ENCODE measurements around the gene GABPB1.
"Not testable (repeated sequence)": the region's sequence is repeated elsewhere in the genome, so short reads cannot be mapped to it uniquely, and the experiment has no call there.

GABPB1 gene

DNA sequence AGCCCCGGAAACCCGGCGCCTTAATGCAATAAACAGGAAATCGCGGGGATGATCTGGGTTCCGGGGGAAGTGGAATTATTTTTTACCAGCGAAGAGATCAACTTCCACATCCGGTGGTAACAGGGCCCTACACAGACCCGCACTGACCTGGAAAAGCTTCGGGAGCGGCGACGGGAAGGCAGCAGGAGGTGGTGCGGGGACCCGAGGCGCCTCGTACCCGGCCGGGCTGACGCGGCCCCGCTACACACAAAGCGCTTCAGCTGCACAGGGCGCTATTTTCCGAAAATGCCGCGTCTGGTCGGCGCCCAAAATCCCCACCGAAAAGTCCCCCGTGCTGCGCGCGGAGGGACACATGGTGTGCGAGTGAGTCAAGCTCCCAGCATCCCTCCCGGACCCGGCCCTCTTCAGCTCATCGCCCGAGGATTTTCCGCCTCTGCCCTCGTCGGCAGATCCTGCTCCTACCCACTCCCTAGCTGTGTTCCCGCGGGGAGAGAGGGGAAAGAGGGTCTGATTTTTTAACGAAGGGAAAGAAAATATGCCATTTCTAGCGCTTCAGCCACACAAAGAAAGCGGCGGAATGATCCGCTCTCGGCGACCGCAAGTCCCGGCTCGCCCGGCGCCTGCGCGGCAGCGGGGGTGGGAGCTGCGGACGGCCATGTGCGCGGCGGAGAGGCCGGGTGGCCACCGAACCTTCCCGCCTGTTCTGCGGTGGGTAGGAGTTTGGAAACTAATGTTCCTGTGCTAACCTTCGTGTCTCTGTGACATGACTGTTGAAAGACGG, at the start of gene GABPB1:
GABPB1 (minus strand) TSS at position 361 of the 781 bp plus-strand sequence. CDS start 45,400 bp downstream, outside the sequence.
- DNase-seq, result peak; percentile 91

DNA sequence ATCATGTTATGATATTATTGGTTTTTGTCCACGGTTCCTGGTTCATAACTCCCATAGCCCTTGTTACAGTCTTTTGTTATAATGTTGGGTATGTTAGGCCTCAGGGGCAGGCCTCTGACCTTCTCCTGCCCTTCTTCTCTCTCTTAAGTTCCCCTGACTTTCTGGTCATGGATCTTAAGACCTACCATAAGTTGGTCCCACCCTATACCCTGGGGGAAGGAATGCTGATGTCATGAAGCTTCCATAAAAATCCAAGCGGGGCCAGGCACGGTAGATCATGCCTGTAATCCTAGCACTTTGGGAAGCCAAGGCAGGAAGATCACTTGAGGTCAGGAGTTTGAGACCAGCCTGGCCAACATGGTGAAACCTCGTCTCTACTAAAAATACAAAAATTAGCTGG, 36.6 kb upstream of the GABPB1 start:
- DNase-seq, result not testable (repeated sequence)

DNA sequence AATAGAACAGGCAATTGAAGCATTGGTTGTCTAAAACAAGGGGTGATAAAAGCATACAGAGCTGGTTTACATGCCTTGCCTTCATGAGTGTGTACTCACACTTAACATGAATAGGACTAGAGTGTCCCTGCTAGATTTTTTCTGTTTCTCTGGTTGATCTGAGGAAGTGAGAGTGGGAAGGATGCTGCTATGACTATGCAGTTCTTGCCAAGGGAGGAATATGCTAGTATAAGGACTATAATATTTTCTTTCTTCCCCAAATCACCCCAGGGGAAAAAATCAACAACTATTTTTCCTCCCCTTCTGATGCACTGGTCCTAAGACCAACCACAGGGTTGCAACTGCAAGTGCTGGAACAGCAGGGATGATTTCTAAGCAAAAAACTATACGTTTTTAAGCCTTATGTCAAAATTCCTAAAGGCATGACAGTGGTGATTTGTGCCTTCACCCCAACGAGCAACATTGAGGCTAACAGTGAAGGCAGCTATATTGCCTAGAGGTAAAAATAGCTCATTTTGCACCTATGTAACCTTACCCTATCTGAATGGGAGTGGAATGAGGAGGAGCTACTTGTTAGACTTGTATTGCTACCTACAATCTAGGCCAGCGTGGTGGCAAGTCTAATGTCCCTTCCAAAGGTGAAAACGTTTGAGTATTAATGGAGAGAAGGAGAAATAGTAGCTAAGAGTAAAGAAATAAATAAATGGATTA, 35.7 kb upstream of the GABPB1 start:
- DNase-seq, result no peak

DNA sequence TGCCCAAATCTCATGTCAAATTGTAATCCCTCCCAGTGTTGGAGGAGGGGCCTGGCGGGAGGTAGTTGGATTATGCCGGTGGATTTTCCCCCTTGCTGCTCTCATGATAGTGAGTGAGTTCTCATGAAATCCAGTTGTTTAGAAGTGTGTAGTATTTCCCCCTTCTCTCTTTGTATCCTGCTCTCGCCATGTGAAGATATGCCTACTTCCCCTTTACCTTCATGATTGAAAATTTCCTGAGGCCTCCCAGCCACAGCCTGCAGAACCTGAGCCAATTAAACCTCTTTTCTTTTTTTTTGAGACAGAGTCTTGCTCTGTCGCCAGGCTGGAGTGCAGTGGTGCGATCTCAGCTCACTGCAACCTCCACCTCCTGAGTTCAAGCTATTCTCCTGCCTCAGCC, 27.4 kb upstream of the GABPB1 start:
- DNase-seq, result not testable (repeated sequence)

DNA sequence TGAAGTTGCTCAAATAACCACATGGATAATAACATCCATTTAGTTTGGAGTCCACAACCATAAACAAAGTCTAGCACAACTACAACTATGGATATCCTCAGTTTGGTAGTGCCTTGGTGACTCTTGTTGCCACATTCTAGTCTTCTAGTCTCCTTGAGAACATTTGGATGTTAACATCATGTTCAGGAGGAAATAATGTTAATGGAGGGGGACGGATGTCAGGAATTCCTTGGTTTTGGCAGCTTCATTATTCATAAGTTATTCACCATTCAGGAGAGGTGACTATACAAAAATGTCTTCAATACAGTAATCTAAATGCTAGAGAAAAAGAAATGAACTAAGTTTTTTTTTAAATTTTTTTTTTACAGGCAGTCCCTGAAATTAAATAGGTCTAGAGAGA, 26.4 kb upstream of the GABPB1 start:
- no peak for DNase-seq

DNA sequence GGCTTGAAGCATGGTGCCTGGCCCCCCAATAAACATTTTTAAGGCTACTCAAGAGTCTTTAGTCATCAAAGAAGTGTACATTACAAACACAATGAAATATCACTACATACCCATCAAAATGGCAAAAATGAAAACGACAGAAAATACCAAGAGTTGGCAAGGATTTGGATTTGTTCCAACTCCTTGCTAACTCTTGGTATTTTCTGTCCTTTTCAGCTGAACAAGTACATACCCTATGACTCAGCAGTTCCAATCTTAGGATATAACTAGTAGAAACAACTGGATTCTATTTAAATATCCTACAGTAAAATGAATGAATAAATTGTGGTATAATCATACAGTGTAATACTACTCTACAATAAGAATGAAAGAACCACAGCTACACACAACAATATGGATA, 25.1 kb upstream of the GABPB1 start:
- DNase-seq, result no peak

DNA sequence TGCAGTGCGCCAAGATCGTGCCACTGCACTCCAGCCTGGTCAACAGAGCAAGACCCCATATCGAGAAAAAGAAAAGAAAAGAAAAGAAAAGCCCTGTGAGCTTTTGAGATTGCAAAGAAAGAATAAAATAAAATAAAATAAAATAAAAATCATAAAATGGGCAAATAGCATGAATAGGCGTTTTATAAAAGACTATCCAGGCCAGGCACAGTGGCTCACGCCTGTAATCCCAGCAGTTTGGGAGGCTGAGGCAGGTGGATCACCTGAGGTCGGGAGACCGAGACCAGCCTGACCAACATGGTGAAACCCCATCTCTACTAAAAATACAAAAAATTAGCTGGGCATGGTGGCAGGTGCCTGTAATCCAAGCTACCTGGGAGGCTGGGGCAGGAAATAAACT, 24.4 kb upstream of the GABPB1 start:
- DNase-seq, result not testable (repeated sequence)

DNA sequence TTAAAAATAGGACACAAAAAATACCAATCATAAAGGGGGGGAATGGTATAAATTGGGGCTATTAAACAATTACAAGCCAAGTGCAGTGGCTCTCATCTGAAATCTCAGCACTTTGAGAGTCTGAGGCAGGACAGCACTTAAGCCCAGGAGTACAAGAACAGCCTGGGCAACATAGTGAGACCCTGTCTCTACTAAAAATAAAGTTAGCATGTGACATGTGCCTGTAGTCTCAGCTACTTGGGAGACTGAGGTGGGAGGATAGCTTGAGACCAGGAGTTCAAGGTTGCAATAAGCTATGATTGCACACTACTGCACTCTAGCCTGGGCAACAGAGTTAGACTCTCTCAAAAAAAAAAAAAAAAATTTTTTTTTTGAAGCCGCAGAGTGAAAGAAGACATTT, 23.8 kb upstream of the GABPB1 start:
- no peak for DNase-seq

DNA sequence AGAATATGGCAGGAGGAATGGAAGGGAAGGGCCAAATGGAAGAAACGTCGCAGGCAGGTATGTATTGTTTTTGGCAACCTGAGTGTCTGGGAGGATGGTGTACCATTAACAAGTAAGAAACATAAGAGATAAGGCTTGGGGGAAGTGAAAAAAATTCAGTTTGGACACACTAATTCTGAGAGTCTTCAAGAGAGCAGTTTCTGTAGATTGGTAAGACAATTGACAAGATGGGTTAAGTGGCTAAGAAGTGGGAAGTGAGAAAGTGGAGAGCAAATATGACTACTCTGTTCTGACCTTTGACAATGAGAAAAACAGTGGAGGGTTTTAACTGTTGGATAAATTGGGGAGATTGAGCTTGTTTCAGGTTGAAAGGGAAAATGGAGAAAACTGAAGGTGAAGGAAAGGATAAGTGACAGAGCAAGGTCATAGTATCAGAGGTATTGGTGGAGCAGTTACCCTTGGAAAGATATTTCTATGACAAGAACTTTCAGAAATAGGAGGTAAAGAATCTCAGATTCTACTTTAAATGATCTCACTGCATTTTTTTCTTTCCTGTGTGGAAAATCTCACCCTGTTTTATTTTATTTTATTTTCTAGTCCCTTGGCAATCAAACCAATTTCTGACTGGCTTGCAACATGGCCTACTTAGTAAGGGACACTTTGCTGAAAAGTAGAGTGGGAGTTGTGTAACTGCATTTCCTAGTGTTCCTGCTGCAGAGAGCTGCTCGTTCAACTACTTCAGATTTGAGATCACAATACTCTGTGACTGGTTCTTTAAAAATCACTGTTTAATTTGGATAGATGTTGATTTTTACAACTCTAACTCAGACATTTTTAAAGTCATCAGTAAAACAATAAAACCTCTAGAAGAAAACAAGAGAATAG, 23.1 kb upstream of the GABPB1 start:
- DNase-seq, result no peak

DNA sequence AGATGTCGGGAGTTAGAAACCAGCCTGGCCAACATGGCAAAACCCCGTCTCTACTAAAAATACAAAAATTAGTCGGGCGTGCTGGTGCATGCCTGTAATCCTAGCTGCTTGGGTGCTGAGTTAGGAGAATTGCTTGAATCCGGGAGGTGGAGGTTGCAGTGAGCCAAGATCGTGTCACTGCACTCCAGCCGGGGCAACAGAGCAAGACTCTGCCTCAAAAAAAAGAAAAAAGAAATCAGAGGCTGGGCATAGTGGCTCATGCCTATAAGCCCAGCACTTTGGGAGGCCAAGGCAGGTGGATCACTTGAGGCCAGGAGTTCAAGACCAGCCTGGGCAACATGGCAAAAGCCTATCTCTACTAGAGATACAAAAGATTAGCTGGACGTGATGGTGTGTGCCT, 14.6 kb upstream of the GABPB1 start:
- DNase-seq, result not testable (repeated sequence)

DNA sequence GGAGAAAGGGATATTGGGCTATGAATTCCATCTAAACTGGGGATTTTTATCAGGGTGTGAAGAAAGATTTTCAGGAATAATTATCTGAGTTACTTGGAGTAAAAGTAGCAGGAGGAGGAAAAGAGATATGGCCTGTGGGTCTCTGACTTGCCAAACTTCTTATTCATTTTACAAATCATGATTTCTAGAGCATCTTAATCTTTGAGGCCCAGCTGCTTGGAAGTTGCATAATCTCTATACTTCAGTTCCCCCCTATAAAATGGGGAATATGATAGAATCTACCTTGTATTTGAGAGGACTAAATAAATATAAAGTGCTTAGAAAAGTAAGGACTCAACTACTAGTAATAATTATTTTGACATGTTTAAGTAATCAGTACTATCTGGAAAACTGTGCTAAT, 11.0 kb upstream of the GABPB1 start:
- DNase-seq, result no peak

DNA sequence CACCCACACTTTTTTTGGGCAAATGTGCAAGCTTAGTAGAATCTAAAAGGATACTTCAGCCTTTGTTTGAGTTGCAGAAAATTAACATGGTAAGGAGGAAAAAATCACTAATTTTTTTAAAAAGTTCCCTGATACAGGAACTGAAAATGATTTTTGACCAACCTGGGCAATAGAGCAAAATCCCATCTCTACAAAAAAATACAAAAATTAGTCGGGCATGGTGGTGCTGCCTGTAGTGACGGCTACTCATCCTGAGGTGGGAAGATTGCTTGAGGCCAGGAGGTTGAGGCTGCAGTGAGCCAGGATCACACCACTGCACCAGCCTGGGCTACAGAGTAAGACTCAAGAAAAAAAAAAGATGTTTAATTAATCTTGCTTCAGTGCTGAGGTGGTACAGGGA, 10.6 kb upstream of the GABPB1 start:
- DNase-seq, result no peak

DNA sequence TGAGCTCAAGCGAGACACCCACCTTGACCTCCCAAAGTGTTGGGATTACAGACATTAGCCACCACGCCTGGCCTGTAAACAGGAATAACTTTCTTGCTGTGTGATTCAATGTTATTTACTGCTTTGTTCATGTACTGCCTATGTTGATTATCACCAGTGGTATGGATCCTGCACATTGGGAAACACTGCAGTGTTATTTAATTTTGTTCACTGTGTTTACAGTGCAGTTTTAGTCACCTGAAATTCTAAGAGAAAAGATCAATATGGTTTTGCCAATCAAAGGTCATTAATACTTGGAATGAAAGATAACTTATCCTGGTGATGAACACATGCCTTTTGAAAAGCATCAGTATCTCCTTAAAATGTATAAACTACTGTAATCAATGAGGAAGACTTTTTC, 8.6 kb upstream of the GABPB1 start:
- no peak for DNase-seq

DNA sequence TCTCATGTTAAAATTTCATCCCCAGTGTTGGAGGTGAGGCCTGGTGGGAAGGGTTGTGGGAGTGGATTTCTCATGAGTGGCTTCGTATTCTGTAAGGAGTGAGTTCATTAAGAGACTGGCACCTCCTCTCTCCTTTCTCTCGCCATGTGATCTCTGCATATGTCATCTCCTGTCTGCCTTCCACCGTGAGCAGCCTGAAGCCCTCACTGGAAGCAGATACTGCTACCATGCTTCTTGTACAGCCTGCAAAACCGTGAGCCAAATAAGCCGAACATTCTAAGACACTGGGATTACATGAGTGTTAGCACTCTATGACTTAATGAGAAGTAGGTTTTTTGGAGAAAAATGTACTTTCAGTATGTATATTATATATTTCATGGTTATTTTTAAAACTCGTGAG, 6.8 kb upstream of the GABPB1 start:
- DNase-seq, result no peak

DNA sequence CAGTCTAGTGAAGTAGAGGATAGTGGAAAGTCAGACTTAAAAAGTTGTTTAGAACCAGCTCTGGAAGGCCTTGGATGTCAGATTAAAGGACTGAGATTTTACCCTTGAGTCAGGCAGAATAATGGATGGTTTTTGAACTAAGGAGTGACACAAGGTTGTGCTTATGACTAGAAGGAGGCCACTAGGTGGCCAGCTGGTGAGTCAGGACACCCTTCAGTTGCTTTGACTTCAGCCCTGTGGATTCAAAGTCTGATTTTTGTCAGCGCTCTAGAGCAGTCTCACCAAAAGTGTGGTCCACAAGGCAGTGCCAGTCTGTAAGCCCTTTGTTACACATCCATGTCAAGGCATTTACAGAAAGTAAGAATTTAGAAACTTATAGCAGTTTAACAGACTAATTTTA, 3.8 kb upstream of the GABPB1 start:
- DNase-seq, result peak; percentile 45

DNA sequence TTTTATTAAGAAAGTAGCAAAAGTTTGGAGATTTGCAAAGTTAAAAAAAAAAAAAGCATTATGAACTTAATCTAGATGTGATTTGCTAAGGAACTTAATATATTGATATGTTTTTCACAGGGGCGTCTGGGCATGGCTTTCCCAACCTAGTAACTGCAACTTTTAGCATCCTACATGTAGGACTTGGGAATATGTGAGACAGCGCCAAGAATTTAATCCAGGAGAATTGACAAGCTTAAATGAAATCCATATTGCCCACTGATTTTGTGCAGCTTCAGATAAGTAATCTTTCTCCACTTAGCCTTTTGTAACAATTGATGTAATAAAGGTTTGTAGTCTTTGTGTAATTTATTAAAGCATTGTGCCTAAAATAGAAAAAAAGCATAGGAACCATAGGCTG, 982 bp upstream of the GABPB1 start:
- no peak for DNase-seq

DNA sequence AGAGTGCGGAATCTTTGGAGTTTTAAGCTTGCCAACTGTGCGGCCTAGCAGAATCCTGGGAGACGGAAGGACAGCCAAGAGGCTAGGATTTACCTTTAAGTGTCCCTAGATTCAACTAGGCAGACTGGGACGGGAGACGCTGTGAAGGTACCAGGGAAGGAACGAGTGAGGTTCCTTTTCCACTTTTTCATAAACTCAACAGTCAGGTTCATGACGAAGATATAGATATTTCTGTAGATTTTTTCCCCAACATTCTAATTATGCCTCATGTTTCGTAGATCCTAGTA, 564 bp upstream of the GABPB1 start:
- no peak for DNase-seq

DNA sequence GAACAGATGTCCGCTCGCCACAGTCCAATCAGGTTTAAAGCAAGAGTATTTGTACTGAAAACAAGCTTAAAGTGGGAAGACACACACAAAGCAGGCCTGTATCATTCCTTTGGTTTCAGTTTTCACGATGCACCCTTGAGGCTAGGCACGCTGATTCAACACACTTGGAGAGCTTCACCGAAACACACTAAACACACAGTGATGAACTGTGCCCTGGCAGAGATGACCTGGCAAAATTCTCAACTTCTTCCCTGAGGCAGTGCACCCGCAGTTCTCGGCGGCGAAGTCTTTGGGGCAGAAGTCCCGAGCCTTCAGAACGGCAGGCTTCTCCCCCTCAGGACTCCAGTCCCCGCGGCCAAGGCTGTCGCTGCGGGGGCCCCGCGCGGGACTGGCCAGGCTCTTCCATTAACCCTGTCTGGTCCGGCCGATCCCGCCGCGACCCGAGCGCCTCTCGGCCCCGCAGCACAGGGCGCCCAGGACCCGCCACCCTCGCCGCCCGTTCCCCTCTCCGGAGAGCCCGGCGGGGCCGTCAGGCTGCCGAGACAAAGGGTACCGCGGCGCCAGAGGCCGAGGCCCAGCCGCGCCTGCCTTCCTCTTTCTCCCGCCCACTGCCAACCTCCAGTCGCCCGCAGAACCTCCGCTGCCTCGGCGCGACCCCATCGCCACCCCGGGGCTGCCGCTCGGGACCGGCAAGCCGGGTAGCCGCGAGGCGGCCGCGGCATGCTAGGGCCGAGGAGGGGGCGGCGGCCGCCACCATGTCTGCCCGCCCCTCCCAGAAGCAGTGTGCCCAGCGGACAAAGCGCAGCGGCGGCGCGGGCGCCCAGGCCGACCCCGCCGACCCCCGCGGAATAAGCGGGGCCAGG, 792 bp downstream of the GABPB1 start:
- peak; percentile 74 for DNase-seq

DNA sequence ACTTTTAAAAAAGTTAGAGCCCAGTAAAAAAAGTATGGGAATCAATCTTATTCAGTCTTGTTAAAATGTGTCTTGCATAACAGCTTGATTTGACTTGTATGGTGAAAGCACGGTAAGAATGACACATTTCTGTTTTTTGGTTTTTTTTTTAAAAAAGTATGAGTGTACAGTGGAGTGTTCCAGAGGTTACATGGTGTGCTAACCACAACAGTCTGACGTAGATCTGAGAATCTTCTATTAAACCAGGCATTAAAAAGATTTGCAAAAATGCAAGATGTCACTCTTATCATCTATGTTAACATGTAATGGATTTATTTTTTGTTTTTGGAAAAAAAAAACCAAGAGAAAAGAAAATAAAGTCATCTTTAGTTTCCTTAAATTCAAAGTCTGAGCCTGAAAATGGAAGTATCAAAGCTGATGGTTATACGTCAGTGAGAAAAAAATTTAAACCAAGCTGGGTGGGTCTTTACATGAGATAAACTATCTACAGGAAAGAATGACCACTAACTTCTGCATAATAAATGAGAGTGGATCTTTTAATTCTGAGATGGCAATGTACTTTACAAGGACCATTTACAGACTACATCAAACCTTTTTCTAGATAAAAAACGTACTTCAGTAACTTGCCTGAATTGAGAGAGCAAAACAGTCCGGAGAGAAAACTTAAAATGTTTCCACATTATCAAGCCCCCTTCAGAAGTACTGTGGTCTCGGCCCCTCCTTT, 1.6 kb downstream of the GABPB1 start:
- no peak for DNase-seq

DNA sequence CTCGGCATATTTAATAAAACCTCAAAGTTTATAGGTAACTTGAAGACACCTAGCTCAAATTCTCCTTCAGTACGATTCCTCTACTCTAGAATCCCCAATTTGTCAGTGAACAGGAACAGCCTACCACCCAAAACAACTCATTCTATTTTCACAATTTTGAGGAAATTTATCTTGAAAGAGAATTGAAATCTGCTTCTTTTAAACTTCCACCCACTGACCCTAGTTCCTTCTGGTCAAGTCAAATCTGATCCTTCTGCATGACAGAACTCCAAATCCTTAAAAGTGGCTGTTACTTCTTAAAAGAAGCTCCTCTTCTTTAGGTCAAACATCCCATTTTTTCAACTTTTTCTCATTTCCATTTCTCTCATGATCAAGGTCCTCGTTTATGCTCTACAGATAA, 4.4 kb downstream of the GABPB1 start:
- no peak for DNase-seq

DNA sequence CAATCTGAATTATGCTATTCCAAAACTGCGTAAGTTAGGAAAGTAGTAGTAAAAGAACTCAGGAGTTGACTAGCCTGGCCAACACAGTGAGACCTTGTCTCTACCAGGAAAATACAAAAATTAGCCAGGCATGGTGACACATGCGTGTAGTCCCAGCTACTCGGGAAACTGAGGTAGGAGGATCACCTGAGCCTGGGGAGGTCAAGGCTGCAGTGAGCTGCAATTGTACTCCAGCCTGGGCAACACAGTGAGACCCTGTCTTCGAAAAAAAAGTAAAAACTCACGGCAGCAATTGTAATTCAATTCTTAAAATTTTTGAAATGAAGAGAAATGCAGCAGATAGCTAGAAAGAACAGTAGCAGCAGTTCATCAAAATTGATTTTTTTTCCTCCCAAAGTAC, 9.7 kb downstream of the GABPB1 start:
- no peak for DNase-seq

DNA sequence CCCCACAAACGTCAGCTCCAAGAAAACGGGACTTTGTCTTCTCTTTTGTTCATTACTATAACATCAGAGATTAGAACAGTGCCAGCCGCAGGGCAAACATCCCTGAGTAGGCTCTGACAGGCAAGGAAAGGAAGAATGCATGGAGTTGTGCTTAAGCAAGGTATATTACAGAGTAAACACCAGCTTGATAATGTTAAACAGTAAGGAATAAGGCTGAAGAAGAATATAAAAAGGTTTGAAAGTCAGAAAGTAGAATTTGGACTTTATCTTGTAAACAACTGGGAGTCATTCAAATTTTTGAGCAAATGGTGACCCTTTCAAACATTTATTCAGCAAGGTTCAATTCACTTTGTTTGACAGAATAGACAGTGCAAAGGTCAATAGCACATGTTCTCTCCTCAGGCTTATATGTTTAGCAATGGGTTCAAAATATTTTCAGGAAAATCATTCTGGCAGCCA, 11.0 kb downstream of the GABPB1 start:
- no peak for DNase-seq

All from stimulated activated CD8-positive, alpha-beta memory T cell treated with anti-CD3 and anti-CD28 coated beads, Interleukin-4, amount 100 ng/mL, for 48 hours (primary cell).